NCI-H2171 (cell line): Measurements from ENCODE around the gene FSIP2.
A peak's percentile ranks its signal among the peaks of the same experiment; 100 is the strongest.

Source experiments
- DNase-seq: peaks from one replicate; lab custom pipeline; 2025; lab: John Stamatoyannopoulos, UW

FSIP2 gene, protein sequence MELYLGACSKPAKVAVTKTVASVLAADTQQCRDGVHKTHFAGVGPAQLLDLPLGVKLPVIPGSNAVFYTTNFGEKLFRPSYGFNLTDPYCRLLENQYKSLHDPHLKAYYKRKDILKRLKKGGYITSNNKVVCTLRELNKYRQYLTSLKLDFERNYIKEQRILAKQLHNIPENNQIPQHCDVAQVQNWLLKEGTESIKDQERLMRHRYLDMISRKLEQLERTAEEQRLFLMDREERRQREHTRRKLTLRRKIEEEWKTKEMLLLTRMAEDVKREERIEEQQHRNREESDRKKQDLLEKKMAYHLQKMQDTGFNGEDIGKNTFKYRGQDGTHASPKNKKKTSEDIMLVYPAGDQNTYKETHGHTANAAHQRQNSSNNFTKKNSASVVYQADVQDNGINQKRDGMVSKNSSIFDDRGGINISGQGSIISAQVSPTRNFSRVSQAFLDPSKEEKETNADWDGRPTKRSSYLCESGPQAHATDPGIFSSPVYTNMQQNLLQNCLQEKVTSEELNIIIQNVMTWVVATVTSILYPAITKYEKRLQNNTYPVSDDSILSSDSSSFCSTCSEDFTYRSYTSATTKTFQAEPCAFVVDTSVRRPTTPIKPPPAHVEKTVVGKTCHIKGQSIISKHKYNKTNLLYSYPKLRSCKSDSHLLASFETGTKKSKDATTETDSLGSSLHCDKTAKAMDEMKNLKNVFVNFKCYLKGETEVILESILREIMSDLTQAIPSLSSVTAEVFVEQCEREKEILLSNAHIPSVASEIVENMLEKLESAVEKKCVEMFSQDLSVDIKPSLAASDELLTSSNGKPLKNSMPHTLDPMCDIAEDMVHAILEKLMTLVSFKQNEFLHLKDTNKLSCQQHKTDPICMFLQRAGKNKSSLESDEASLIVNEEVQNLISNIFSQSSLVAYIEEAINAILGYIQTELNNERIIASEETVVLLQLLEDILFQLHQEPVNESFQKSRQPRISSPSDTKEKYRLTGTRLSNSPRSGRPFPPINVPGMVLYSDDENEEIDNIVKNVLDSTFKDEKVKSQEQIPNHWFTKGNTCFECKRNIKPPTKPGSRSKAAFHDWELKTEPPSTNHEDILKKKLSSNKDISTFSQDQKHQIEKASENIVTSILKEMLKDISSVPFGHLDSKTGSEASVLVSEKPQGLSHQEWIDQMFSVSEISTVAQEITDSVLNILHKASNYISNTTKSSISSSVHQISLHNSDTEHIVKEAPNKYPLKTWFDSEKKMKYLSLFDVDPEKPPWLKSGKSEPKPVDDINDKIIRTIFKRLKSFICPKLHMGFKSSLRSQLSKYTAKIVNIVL (N-terminal part only)

DNA sequence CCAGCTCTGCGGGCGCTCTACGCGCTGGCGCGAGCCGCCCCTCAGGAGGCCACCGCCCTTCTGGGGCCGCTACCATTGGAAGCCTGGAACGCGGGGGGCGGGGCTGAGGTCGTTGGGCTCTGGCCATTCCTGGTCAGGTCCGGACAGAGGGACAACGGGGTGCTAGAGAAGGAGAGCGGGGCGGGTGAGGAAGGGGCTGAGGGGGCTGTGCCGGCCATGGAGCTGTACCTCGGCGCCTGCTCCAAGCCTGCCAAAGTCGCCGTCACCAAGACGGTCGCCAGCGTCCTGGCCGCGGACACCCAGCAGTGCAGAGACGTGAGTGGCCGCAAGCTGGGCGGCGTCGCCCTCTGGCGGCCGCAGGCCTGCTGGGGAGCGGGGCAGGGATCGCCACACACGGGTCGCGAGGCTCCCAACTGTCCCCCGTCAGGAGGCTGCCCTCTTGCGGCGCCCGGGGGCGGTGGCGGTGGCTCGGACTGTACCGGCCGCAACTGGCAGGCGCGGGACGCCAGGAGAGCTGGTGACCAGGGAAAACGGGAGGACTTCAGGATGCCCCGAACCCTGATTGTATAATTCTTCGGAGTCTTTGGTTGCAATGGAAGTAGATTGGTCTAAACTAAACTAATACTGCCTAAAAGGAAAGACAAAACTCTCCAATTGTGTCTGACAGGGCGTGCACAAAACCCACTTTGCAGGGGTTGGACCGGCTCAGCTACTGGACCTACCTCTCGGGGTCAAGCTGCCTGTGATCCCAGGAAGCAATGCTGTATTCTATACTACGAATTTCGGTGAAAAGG, at the start of gene FSIP2:
Gene FSIP2, plus strand, starts transcription at position 126 of the 794 bp plus-strand sequence. Its CDS starts 91 bp downstream, at position 217.
- DNase-seq: no peak

- no peak for DNase-seq
Measured at GRCh38 chr2:185689906-185690539, 48.6 kb upstream of the FSIP2 start.

DNA sequence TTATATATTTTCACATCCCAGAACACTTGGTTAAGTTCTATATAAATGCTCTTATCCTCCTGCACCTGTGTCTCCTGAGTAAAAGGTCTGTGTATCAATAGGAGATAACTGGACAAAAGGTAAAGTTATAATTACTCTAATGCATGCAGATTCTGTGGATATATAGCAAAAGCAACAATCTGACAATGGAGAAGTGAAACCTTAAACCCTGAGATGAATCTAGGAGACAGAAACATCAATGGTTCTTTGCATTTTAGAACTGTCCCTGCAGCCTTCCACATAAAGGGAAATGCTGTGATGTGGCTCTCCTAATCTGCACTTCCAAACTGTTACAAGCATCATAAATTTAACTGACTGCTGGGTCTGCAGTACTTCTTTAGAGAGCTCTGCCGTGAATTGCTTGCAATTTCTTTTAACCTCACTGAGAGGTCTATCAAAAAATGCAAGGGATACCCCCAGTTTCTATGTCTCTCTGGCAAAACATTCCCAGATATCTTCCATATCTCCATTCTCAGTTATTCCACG, 42.8 kb upstream of the FSIP2 start:
- no peak for DNase-seq

- peak; percentile 22 for DNase-seq
Measured at GRCh38 chr2:185700883-185701282, 37.7 kb upstream of the FSIP2 start.

DNA sequence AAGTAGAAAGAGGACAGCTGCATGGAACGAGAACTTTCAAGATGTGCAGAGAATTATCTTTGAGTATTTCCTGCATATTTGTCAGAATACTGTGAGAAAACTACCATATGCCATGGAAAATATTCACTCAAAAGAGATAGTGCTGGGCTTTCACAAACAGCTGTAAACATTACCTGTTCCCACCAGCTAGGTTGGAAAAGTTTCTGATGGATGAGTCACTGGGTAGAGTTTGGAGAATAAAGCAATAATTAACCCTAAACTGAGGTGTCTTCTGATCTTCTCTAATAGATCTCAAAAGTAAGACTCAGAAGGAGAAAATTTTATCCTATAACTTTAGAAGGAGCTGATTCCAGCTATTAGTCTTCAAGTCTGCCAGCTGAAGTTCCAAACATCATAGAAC, 3.9 kb upstream of the FSIP2 start:
- no peak for DNase-seq

GRCh38 chr2:185736210-185736609, 2.4 kb upstream of the FSIP2 start:
- DNase-seq: no peak

DNA sequence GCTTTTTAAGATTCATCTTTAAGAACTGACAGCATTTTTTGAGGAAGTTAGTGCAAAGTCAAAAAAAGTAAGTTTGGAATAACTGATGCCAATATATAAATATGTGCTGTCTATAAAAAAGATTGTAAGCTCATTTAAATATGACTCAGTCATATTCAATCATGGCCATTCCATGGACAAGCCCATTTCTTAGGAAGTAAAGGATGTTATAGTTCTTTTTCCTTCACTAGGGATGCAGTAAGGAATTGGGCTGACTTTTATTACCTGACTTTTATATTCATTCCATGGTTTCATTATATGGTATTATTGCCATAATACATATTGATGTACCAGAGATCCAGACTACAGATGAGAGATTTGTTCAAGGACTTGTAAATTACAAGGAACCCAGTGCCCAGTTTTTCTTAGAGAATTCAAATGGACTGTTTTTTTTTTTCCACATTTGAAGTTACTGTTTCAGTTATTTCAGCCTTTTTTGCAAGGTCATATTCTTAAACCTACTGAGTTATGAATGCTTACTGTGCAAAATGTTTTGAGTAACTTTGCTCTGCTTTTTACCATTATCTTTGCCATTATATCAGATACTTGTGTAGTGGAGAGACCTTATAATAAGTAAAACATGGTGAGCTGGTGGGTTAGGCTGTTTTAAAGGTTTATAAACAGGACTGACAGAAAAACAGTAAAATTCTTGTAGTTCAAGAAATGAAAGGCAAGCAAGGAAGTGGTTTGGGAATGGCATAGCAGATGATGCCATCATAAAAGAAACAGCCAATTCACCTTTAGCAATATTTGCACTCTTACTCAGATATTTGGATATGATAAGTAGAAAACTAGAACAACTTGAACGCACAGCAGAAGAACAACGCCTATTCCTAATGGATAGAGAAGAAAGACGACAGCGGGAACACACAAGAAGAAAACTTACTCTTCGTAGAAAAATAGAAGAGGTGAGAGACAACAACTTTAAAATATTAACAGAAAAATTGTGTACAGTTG, 7.6 kb downstream of the FSIP2 start:
- DNase-seq: no peak

DNA sequence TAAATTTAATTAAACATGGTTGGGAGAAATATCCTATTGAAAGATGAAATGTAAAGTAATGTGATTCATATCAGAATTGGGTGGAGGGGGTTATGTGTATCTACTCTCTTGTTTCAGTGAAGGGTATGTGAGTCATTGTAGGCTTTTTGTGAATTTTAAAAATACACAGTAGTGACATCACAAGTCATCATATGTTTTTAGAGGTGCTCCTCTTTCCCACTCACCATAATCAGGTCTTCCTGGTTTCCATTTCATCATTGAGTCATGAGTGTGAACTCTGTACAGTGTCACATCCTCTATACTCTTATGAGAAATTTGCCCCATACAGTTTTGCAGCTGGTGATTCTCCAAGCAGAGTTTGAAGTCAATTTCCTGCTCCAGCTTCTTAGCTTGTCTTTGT, 18.8 kb downstream of the FSIP2 start:
- no peak for DNase-seq

DNA sequence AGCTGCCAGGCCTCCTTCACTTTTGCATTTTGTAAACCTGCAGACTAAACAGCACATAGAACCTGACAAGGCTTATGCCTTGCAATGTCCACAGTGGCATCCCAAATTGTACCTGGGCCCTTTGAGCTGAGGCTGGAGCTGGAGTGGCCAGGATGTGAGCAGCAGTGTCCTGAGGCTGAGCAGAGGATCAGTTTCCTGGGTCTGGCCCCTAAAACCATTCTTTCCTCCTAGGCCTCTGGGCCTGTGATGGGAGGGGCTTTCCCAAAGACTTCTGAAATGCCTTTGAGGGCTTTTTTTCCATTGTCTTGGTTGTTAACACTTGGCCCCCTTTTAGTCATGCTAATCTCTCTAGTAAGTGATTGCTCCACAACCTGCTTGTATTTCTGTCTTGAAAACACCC, 32.8 kb downstream of the FSIP2 start:
- no peak for DNase-seq

DNA sequence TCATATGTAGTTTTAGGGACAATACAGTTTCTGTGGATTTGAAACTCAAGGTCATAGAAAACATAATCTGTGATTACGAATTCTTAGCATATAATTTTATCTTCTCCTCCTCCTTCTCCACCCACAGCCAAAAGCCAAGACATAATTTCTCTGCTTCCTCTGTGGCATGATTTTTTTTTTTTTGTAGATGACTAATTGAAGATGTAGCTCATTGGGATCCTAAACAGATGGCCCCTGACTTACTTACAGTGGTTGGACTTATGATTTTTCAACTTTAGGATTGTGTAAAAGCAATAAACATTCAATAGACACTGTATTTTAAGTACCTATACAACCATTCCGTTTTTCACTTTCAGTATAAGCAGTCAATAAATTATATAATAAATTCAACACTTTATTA, 42.3 kb downstream of the FSIP2 start:
- DNase-seq: peak; percentile 3

- no peak for DNase-seq
Measured at GRCh38 chr2:185782223-185782769, 43.7 kb downstream of the FSIP2 start.

- no peak for DNase-seq
Measured at GRCh38 chr2:185785156-185785555, 46.6 kb downstream of the FSIP2 start.

- DNase-seq: no peak
Measured at GRCh38 chr2:185785851-185786473, 47.4 kb downstream of the FSIP2 start.

DNA sequence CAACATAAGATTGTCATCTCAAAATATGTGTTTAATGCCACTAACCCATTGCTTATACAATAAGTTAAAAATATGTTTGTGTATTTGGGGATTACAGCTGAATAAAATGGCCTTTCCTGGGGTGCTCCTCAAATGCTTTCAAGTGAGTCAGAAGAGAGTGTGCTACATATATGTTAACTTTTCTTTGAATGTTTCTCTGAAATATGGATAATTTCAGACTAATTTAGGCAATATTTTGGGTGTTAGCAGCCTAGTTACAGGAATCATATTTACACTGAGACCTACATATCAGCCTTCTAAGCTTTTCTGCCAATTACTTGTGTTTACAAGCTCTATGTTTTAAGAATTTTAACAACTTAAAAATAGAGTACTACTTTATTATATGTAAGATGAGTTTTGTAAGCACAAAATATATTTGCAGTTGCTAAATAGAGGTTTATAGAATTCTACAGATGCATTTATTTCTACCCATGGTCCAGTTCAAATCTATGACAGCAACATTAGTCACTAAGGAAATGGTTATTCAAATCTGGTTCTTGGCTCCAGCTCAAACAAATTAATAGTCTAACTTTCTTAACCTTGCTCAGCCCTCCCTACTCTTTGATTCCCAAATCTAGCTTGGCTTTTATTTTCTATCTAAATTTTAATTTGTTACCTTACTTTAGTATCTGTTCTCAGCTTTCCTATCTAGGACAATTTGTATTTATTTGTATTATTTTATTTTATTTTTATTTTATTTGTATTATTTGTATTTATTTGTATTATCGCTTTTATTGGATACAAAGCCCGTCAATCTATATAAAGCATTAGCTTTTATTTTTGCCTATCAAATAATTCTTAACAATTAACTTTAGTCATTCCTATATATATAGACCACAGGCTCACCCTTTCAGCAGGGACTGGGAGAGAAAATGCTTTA, 48.9 kb downstream of the FSIP2 start:
- no peak for DNase-seq

- no peak for DNase-seq
Measured at GRCh38 chr2:185790361-185790760, 51.8 kb downstream of the FSIP2 start.

DNA sequence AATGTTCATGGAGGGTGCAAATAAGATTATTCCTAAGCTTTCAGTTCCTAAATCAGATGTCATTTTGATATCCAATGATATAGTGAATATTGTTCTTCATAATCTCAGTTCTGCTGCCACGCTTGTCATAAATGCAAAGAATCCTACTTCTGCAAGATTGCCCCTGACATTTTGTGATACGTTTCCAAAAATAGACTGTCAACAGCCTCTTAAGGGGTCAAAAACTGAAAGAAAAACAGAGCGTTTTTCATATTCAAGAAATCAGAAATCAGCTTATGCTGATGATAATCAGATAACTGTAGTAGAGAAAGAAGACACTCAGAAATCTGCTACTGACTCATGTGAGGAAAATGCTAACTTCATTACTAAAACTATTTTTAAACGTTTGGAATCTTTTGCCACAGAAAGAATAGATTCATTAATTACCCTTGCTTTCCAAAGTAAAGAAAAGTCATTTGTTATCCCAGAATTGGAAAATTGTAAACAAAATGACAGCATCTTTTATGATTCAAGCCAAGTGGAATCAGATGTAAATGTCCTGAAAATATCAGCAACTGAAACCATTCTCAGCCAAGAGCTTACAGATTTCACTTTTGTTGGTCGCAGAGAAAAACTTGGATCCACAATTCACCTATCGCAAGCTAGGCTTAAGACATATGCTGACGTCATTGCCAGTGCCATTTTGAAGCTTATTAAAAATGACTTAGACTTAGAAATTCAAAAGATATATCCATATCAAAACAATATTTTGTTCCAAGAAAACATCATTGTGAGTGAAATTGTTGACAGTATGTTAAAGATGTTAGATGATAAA, 55.1 kb downstream of the FSIP2 start:
- no peak for DNase-seq

GRCh38 chr2:185796758-185797157, 58.2 kb downstream of the FSIP2 start:
- DNase-seq: no peak
